ENCODE results near the gene YY1AP1. TPM values are rescaled to one million over a fixed set of nuclear protein-coding genes. Genes with fewer than 3 reads are reported as not detected.
"Not testable (repeated sequence)": the region's sequence is repeated elsewhere in the genome, so short reads cannot be mapped to it uniquely, and the experiment has no call there.

YY1AP1 gene
- total and polyA plus RNA-seq, 10 donors, result 21.9 to 145 (median 81.7) TPM

GRCh38 chr1:155713075-155713474 is 24.5 kb upstream of the YY1AP1 start:
- peaks cover 0 to 14% (median 0%) of the 10 kb centered on the region in 6 donors for H3K4me1 ChIP-seq
- no peak for DNase-seq
- 68 to 90% (median 83%) methylated on average over 2 of the region's 2 CpGs for WGBS, 5 donors
- intact Hi-C loops (cut with DNase I; ENCODE audit: low total_unique reads), result no loop called here
- no peak overlapping the region for H3K27ac ChIP-seq
- H3K4me3 ChIP-seq, result no peak overlapping the region
- H3K27me3 ChIP-seq (replicated peaks in 1 of 7), result no peaks in the 10 kb centered on the region
- TF ChIP-seq POLR2AphosphoS5 (IDR thresholded peaks at IDR 0.05) (no peak), POLR2A (IDR thresholded peaks at IDR 0.05) (no peak), CTCF (IDR thresholded peaks at IDR 0.05 in 8 of 11, conservative IDR thresholded peaks at IDR 0.05 in 3 of 11) (no peak)
- peaks cover 0 to 71% (median 11%) of the 10 kb centered on the region in 6 donors for H3K36me3 ChIP-seq
- no peaks in the 10 kb centered on the region for H3K9me3 ChIP-seq

- H3K4me3 ChIP-seq; H3K27me3 ChIP-seq (replicated peaks in 1 of 7); H3K27ac ChIP-seq; intact Hi-C loops (cut with DNase I; ENCODE audit: low total_unique reads); H3K9me3 ChIP-seq; DNase-seq: not testable (repeated sequence)
- H3K36me3 ChIP-seq, result peaks cover 0 to 67% (median 11%) of the 10 kb centered on the region in 6 donors
- 86 to 95% (median 91%) methylated on average over 3 of the region's 3 CpGs for WGBS, 5 donors
- H3K4me1 ChIP-seq, result peaks cover 0 to 18% (median 2%) of the 10 kb centered on the region in 6 donors
Observed at GRCh38 chr1:155712636-155713035, 24.1 kb upstream of the YY1AP1 start.

GRCh38 chr1:155711457-155711856 is 22.9 kb upstream of the YY1AP1 start:
- WGBS, 5 donors, result 88 to 100% (median 97%) methylated on average over 1 to 3 of the region's 3 CpGs
- peaks cover 0 to 12% (median 4%) of the 10 kb centered on the region in 6 donors for H3K4me1 ChIP-seq
- H3K4me3 ChIP-seq; H3K27me3 ChIP-seq (replicated peaks in 1 of 7); H3K9me3 ChIP-seq; DNase-seq; intact Hi-C loops (cut with DNase I; ENCODE audit: low total_unique reads); H3K27ac ChIP-seq: not testable (repeated sequence)
- H3K36me3 ChIP-seq, result peaks cover 0 to 56% (median 11%) of the 10 kb centered on the region in 6 donors

DNA sequence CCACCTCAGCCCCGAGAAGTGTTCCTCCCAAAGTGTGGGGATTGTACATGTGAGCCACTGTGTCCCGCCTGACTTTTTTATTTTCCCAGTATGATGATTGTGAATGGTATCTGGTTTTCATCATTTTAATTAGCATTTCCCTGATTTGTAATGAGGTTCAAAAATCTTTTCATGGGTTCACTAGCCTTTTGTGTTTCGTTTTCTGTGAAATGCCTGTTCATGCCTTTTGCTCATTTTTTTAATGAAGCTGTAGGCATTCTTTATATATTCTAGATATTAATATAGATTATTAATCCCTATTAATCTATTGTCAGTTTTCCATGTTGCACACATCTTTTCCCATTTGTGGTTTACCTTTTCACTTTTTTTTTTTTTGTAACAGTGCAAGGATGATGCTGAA is 20.8 kb upstream of the YY1AP1 start:
- no peak for DNase-seq
- peaks cover 0 to 43% (median 11%) of the 10 kb centered on the region in 6 donors for H3K36me3 ChIP-seq
- H3K27me3 ChIP-seq (replicated peaks in 1 of 7), result no peaks in the 10 kb centered on the region
- no peaks in the 10 kb centered on the region for H3K9me3 ChIP-seq
- no peak for TF ChIP-seq POLR2A (IDR thresholded peaks at IDR 0.05)
- no peak for TF ChIP-seq POLR2AphosphoS5 (IDR thresholded peaks at IDR 0.05)
- no peak for TF ChIP-seq CTCF (IDR thresholded peaks at IDR 0.05 in 8 of 11, conservative IDR thresholded peaks at IDR 0.05 in 3 of 11)
- H3K4me3 ChIP-seq, result no peak overlapping the region
- H3K27ac ChIP-seq, result no peak overlapping the region
- H3K4me1 ChIP-seq, result peaks cover 0 to 11% (median 4%) of the 10 kb centered on the region in 6 donors
- intact Hi-C loops (cut with DNase I; ENCODE audit: low total_unique reads), result no loop called here
- WGBS, 5 donors, result 95 to 98% (median 97%) methylated on average over 3 of the region's 3 CpGs

- Histone ChIP-seq H3K4me3 (no peak overlapping the region), H3K27me3 (replicated peaks in 1 of 7) (no peaks in the 10 kb centered on the region), H3K9me3 (no peaks in the 10 kb centered on the region), H3K4me1 (peaks cover 0 to 22% (median 11%) of the 10 kb centered on the region in 6 donors), H3K36me3 (peaks cover 0 to 22% (median 4%) of the 10 kb centered on the region in 6 donors), H3K27ac (no peak overlapping the region)
- WGBS, 5 donors, result 94 to 98% (median 94%) methylated on average over 5 of the region's 5 CpGs
- DNase-seq, result no peak
- intact Hi-C loops (cut with DNase I; ENCODE audit: low total_unique reads), result no loop called here
- TF ChIP-seq POLR2AphosphoS5 (IDR thresholded peaks at IDR 0.05), result no peak
- TF ChIP-seq CTCF (IDR thresholded peaks at IDR 0.05 in 8 of 11, conservative IDR thresholded peaks at IDR 0.05 in 3 of 11), result no peak
- TF ChIP-seq POLR2A (IDR thresholded peaks at IDR 0.05), result no peak
Observed at GRCh38 chr1:155706139-155706538, 17.6 kb upstream of the YY1AP1 start.

DNA sequence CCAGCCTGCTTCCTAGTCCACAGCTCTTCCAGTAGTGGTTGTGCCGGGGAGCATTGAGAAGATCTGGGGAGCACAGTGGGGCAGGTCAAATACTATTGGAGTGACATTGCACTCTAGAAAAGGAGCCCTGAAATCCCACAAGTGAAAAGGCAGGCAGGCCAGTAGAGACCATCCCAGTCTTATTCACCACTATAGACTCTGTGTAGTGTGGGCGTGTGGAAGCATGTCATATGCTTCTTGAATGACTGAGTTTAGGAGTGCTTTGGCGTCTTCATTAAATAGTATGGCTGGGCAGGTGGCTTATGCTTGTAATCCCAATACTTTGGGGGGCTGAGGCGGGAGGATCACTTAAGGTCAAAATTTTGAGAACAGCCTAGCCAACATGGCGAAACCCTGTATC is 15.8 kb upstream of the YY1AP1 start:
- 89 to 98% (median 96%) methylated on average over 4 to 5 of the region's 5 CpGs for WGBS, 5 donors
- H3K36me3 ChIP-seq; H3K27me3 ChIP-seq (replicated peaks in 1 of 7); H3K4me3 ChIP-seq; H3K9me3 ChIP-seq; DNase-seq; intact Hi-C loops (cut with DNase I; ENCODE audit: low total_unique reads); H3K27ac ChIP-seq: not testable (repeated sequence)
- H3K4me1 ChIP-seq, result peaks cover 0 to 22% (median 11%) of the 10 kb centered on the region in 6 donors

All from spleen (tissue), 11 donors.